GM18873 (cell line): ENCODE measurements around the gene THPO.

ENCODE experiments used
- ATAC-seq: cut with Tn5 transposase; IDR thresholded peaks from one replicate; pipeline ENCODE4 v1.9.1; 2021; ENCODE audit warnings: mild to moderate bottlenecking, moderate library complexity, moderate number of reproducible peaks; ENCODE audit not compliant: unreplicated experiment, low FRiP score

Gene THPO

DNA sequence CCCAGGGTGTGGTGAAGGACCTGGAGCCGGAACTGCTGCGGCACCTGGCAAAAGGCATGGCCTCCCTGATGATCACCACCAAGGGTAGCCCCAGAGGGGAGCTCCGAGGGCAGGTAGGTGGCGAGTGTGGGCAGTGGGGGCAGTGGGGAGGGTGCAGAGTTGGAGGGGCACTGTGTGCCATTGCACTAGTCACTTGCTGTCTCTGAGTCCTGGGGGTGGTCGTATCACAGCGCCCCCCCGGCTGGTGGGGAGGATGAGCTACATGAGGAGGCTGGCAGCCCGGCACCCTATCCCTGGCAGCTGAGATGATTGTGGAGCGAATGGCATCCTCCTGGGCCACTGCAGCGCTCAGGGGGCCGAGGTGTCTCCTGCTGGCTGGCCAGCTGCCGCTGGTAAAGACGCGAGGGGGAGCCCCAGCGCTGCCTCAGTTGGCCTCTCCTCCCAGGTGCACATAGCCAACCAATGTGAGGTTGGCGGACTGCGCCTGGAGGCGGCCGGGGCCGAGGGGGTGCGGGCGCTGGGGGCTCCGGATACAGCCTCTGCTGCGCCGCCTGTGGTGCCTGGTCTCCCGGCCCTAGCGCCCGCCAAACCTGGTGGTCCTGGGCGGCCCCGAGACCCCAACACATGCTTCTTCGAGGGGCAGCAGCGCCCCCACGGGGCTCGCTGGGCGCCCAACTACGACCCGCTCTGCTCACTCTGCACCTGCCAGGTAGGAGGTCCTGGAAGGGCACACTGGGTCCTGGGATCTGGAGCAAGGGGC, 8.2 kb upstream of the THPO start:
- no peak for ATAC-seq

DNA sequence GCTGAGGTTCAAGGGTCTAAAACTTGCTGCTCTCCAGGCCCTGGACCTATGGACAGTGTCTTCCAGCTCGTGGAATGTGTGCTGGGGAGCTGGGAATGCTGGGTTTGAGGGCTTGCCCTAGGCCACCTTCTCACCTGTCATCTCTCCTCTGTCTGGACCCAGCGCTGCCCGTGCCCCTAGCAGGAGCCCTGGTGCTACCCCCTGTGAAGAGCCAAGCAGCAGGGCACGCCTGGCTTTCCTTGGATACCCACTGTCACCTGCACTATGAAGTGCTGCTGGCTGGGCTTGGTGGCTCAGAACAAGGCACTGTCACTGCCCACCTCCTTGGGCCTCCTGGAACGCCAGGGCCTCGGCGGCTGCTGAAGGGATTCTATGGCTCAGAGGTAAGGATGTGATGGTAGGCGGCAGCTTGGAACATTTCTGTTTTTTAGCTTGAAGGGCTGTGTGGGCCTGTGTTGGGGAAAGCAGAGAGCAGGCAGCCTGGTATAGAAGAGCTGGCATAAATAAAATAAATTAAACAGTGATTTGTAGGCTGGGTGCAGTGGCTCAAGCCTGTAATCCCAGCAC, 6.9 kb upstream of the THPO start:
- no peak for ATAC-seq

DNA sequence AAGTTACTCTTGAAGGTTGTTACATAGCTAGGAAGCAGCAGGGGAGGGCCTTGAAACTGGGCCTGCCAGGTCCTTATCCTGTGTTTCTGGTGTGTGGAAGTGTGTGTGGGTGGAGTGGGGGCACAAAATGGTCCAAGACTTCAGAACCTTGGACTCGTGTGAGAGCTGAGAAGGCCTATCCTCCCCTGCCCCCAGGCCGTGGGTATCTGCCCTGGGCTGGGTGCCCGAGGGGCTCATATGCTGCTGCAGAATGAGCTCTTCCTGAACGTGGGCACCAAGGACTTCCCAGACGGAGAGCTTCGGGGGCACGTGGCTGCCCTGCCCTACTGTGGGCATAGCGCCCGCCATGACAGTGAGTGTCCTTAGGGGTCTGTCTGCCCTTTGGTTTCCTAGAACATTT, 6.3 kb upstream of the THPO start:
- no peak for ATAC-seq

DNA sequence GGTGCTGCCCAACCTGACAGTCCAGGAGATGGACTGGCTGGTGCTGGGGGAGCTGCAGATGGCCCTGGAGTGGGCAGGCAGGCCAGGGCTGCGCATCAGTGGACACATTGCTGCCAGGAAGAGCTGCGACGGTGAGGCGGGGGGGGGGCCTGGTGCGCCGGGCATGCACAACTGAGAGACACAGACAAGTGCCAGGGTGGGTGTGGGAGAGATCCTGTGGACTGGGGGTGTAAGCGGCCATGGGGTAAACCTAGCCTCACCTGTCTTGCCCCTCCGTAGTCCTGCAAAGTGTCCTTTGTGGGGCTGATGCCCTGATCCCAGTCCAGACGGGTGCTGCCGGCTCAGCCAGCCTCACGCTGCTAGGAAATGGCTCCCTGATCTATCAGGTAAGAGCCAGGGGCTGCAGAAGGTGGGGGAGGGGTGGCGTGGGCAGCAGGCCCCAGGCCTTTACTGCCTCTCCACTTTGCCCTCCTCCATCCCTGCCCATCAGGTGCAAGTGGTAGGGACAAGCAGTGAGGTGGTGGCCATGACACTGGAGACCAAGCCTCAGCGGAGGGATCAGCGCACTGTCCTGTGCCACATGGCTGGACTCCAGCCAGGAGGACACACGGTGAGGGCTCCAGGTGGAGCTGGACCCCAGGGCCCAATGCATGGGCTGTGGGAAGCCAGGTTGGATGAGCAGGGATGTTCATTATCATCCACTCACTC, 5.2 kb upstream of the THPO start:
- ATAC-seq = no peak

DNA sequence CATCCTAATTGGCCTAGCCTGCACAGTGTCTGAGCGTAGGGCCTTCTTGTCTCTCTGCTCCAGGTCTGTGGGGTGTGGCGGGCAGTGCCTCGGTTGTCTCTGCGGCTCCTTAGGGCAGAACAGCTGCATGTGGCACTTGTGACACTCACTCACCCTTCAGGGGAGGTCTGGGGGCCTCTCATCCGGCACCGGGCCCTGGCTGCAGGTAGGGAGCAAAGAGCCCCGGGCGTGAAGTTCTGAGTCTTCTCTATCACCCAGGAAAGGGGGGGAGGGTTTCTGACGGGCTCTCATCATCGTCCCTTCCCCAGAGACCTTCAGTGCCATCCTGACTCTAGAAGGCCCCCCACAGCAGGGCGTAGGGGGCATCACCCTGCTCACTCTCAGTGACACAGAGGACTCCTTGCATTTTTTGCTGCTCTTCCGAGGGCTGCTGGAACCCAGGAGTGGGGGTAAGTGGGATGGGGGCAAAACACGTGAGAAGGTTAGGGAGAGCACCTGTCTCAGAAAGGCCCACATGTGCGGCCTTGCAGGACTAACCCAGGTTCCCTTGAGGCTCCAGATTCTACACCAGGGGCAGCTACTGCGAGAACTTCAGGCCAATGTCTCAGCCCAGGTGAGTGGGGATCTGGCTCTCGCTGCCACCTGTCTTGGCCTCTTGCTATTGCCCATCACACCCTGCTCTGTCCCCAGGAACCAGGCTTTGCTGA, 4.5 kb upstream of the THPO start:
- ATAC-seq = no peak

DNA sequence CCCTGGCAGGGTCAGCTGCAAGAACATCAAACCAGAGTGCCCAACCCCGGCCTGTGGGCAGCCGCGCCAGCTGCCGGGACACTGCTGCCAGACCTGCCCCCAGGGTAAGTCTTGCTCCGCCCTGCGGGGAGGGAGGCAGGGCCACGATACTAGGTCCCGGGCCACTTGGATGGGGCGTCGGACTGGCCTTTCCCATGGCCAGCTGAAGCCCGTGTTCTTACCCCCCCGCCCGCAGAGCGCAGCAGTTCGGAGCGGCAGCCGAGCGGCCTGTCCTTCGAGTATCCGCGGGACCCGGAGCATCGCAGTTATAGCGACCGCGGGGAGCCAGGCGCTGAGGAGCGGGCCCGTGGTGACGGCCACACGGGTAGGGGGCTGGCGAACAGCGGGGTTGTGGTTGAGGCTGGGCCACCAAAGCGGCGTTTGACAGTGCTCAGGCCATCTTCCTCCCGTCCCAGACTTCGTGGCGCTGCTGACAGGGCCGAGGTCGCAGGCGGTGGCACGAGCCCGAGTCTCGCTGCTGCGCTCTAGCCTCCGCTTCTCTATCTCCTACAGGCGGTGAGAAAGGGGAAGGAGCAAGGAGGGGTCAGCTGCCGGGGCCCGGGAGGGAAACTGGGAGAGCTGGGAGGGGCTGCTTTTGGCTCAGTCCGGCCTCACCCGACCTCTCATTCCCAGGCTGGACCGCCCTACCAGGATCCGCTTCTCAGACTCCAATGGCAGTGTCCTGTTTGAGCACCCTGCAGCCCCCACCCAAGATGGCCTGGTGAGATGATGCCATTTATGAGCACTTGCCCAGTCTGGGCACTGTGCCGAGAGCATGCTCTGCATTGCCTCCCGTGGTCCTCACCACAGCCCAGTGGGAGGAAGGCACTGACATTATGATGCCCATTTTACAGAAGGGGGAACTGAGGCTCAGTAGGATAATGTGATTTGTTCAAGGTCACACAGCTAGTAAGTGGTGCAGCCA, 3.5 kb upstream of the THPO start:
- no peak for ATAC-seq

DNA sequence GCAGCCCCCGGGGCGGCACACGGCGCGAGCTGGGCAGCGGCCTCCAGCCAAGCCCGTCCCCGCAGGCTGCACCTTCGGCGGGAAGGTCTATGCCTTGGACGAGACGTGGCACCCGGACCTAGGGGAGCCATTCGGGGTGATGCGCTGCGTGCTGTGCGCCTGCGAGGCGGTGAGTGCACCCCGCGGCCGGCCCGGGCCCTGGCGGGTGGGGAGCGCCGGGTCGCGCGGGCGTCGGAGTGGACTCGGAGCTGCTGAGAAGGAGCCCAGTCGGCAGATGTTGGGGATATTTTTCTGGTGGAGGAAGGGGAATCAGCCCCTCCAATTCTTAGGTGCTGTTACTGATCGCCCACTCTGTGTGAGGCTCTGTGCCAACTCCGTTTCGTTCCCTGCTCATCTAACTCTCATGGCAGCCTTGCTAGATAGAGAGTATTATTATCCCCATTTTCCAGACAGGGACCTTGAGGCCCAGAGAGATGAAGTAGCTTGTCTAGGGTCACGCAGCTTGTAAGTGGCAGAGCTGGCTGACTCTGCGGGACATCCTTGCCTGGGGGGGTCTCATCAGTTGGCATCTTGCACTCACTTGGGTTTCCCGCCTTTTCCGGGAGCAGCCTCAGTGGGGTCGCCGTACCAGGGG, 2.7 kb upstream of the THPO start:
- ATAC-seq = no peak

DNA sequence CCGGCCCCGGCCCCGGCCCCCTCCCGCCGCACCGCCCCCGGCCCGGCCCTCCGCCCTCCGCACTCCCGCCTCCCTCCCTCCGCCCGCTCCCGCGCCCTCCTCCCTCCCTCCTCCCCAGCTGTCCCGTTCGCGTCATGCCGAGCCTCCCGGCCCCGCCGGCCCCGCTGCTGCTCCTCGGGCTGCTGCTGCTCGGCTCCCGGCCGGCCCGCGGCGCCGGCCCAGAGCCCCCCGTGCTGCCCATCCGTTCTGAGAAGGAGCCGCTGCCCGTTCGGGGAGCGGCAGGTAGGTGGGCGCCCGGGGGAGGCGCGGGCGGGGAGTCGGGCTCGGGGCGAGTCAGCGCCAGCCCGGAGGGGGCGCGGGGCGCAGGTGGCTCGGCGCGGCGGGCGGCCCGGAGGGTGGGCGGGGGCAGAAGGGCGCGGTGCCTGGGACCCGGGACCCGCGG, 2.2 kb upstream of the THPO start:
- no peak for ATAC-seq

DNA sequence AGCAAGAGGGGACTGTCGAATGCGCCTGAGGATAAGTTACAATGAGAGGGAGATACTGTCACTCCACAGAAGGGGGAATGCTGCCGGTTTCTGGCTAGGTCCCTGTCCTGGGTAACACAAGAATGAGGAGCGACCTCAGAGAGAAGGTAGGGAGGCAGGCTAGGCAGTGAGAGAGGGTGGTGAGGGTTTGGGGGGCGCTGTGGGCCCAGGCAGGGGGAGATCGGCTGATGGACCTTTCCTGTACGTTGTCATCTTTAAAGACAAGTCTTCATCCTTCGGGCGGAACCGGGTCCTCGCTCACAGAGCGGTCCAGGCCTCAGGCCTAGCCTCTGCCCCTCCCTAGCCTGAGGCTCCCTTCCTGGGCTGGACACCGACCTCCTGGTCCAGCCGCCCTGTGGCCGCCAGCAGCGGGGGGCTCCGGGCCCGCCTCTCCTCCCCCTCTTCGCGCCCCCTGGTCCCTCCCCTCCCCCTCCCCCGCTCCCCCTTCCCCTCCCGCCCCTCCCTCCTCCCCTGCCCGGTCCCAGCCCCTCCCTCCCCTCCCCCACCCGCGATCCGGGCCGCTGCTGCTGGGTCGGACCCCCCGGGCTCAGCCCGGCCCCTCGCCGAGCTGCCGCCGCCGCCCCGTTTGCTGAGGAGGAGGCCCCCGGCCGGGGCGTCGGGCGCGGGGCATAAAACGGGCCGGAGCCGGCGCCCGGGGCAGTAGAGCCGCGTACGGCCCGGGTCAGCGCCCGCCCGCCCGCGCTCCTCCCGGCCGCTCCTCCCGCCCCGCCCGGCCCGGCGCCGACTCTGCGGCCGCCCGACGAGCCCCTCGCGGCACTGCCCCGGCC, 1.6 kb upstream of the THPO start, which contains the start of gene CHRD:
Gene CHRD, plus strand, starts transcription at position 697 of the 827 bp plus-strand sequence. CDS start 265 bp downstream, outside the sequence.
- no peak for ATAC-seq

DNA sequence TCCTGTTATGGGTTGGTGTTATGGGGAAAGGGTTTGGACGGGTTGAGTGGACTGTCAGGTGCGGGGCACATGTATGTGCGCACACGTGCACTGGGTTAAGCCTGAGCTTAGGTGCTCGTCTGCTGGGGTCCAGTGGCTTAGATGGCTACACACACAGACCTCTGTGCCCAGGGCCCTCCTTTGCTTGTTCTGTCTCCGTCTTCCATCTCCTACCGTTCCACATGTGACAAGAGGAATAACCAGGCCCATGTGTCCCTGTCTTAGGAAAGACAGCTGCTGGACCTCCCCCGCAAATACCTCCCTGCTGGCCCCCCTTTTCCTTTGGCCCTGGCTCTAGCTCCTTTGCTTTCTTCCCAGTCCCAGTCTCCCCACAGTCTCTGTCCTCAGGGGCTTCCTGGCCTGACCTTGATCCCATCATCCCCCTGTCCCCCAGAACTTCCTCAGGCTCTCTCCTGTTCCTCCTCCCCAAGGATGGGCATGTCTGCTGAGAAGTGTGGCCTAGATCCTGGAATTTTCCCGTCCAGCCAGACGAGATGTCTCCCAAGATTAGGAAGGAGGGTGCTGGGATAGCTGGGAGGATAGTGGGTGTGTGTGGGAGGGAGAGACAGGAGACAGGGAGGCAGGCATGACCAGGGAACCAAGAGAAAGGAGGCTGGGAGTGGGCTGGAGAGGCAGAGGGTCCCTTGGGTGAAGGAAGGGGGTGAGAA, 797 bp upstream of the THPO start:
- no peak for ATAC-seq

DNA sequence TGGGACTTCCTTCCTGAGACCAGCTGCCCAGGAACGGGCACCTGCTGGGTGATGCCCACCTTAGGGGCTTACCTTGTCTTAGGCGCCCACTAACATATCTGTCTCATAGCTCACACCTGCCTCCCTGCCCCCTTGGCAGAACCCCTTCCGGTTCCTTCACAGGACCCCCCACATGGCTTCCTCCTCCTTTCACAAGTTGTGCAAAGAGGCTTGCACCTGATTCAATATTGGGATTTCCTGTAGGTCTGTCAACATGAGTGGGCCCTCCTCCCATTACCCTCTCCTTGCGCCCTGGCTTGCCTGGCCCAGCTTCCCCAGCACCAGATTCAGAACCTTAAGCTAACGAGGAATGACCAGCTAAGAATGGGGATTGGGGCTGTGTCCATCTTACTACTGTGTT, 633 bp downstream of the THPO start:
- no peak for ATAC-seq

DNA sequence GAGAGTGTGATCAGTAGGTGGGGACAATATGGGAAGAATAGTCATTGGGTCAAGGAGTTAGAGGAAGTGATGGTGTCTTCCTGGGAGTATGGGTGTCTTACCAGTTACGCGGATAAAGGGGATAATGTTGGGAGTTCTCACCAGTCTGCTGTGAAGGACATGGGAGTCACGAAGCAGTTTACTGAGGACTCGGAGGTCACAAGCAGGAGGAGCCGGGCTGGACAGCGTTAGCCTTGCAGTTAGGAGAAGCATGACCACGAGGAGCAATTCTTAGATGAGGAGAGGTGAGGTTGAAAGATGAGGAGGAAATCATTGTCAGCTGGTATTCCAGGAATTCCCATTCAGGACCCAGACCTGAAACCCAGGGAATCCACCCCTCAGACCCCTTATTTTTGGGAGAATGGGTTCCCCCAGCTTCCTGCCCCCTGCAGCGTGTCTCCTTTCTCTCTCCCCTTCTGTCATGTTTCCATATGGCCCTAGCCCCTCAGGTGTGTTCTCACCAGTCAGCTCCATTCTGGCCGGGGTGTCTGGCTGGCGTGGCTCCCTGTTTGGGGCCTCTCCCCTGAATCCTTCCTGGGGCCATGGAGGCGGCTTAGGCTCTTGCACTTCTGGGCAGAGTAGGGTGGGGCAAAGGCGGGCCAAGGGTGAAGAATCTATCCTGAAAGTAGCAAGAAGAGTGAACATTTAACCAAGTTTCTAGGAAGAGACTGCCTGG, 2.1 kb downstream of the THPO start:
- no peak for ATAC-seq

DNA sequence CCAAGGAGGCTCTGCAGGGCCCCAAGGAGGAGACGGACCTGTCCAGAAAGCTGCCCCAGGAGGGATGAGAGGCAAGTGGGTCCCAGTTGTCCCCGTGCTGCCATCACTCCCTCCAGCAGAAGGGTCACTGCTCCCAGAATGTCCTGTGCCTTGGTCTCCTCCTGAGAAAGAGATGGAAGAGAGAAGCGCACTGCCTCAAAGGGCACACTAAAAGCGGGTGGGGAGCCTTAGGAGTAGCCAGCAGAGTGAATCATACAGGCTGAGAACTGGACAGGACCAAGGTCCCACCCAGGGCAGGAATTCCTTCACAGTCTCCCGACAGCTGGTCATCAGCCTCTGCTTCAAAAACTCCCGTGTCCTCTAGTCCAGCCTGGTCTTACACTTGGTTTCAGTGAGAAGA, 4.6 kb downstream of the THPO start:
- ATAC-seq = no peak

DNA sequence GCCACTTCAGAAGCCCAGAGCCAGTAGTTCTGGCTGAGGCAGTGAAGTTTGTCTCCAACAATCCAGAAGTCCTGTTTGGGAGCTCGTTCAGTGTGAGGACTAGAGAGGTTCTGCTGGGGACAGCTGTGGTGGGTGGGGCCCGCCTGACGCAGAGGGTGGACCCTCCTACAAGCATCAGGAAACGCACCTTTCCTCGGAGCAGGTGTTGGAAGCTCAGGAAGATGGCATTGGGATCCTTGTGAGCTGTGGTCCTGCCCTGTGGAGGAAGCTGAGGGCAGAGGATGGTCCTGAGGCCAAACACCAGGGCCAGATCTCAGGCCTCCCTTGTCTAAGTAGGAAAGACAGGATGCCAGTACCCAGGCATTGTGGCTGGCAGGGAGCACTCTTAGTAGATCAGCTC, 5.1 kb downstream of the THPO start:
- ATAC-seq = no peak

DNA sequence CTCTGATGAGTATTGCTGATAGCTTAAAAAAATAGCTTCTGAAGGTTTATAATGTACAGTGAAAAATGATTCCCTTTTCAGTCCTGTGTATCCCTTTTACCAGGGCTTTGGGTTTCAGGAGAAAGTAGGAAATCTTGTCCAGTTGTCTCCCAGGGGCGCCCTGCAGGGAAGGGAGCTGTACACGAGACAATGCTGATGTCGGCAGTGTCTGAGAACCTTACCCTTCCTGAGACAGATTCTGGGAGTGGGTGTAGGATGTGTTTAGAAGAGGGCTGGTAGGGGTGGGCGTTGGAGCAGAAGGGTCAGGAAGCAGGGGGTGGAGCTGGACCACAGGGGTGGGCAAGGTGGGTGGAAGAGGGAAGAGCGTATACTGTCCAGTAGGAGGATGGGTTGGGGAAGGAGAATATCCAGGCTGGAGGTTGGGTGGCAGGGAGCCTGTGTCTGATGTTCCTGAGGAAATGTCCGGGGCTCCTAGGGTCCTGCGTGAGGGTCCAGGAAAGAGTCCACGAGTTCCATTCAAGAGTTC, 5.6 kb downstream of the THPO start:
- no peak for ATAC-seq

DNA sequence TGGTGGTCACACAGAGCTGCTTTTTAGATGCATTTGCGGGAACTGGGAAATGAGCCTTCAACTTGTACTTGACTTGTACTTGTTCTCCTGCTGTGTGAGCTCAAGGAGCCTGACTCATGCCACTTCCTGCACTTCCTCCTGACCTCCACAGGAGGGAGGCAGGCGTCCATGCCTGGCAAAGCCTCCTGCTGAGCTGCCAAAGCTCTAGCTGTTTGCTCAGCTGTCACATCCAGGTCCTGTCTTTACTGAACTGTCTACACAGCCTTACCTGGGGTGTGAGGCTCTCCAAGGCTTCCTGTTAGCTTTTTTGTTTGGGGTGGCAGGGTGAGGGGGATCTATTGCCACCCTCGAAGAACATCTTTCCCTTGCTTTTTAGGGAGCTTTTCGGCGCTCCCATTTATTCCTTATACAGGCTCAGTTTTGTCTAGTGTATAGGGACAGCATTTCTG, 6.4 kb downstream of the THPO start:
- ATAC-seq = no peak

DNA sequence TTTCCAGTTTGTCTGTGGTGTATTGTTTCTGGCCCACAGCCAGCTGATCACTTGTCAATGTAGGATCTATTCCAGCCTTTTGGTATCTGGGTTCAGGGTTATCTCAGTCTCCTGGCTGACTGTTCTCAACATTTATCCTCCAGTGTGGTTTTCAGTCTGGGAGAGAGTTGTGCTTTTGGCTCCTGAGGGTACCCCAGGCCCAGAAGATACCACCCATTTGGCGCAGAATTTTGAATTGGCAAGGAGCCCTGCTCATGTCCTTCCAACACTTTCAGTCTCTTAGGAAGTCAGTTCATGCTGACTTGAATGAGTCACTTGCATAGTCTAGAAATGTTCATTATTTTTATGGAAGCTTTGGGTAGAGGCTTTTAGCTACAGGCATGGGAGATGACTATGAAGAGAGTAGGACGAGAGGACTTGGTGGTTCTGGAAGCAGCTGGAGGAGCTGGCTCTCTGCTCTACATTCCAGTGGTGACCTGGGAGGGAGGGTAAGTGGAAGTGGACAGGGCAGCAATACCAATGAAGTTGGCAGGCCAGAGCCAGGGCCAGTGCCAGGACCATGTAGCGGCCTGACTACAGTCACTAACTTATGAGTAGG, 9.3 kb downstream of the THPO start:
- no peak for ATAC-seq
